Measurements from ENCODE around the gene PELI3. TPM values are rescaled to one million over a fixed set of nuclear protein-coding genes. Genes with fewer than 3 reads are reported as not detected.
"Not testable (repeated sequence)": the region's sequence is repeated elsewhere in the genome, so short reads cannot be mapped to it uniquely, and the experiment has no call there.

PELI3 gene, protein sequence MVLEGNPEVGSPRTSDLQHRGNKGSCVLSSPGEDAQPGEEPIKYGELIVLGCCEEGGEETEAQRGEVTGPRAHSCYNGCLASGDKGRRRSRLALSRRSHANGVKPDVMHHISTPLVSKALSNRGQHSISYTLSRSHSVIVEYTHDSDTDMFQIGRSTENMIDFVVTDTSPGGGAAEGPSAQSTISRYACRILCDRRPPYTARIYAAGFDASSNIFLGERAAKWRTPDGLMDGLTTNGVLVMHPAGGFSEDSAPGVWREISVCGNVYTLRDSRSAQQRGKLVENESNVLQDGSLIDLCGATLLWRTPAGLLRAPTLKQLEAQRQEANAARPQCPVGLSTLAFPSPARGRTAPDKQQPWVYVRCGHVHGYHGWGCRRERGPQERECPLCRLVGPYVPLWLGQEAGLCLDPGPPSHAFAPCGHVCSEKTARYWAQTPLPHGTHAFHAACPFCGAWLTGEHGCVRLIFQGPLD
- total RNA-seq: 10 to 100 TPM; 12.4 to 13.0 TPM
- long read RNA-seq, donor 1, partial matches to known transcripts: 0 of 14 reads
- long read RNA-seq, donor 1, other reads (novel, unspliced or antisense): 7 of 14 reads
- long read RNA-seq, donor 2, partial matches to known transcripts: 30 of 30 reads
- long read RNA-seq, donor 2, other reads (novel, unspliced or antisense): 0 of 30 reads

DNA sequence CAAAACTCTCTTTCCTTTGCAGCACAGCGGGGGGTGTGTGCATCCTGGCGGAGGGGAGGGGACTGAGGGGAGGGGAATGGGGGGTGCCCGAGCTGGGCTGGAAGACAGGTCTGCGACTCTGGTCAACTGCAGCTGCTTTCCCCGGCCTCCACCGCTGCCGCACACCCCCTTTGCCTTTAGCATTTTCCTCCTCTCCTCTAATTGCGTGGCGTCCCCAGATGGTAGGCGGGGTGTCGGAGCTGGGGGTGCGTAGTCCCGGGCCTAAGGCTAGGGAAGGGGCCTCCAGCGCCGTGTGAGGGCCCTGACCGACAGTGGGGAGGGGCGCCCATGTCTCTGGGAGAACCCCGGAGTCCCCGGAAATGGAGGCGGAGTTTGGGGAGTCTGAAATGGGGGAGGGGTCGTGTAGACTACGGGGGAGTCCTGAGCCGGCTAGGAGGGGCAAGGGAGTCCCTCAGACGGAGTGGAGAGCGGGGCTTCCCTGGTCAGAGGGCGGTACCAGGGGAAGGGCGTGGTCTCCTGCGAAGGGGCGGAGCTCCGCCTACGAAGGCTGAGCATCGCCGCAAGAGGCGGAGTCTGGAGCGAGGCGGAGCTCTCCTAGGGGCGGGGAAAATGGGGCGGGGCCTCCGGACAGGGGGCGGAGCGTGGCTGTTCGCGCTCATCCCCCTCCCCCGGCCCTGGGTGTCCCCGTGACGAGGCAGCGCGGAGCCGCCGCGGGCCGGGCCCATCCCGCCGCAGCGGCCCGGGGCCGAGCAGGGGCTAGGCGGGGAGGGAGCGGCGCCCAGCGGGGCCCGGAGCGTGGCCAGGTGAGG is at the start of gene PELI3:
Gene PELI3, plus strand, starts transcription at position 681 of the 809 bp plus-strand sequence. CDS start 1,224 bp downstream, outside the sequence.
- intact Hi-C loops (cut with DNase I): loop anchor here in 1 of 2 donors (5.0 kb wide), 1 partner anchor 644 kb away; no protein-coding TSS in a partner anchor
- DNase-seq (ENCODE audit: low spot score): peak; percentile 97

DNA sequence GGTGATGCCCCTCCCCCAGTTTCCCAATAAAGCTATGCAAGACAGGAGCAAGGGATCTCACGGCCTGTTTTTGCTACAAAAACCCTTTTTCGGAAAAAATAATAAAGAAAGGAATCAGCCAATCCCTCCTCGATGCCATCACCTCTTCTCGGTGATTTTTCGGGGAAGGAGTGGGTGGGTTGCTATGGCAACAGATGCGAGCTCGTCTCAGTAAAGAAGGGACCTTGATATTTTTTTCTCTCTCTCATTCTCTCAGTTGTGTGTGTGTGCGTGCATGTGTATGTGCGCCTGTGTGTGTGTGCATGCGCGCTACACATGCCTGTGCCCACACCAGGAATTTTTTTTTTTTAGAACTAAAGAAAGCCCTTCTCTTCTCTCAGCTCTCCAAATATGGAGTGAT is 49.7 kb upstream of the PELI3 start:
- DNase-seq (ENCODE audit: low spot score): no peak
- intact Hi-C loops (cut with DNase I): no loop called here

DNA sequence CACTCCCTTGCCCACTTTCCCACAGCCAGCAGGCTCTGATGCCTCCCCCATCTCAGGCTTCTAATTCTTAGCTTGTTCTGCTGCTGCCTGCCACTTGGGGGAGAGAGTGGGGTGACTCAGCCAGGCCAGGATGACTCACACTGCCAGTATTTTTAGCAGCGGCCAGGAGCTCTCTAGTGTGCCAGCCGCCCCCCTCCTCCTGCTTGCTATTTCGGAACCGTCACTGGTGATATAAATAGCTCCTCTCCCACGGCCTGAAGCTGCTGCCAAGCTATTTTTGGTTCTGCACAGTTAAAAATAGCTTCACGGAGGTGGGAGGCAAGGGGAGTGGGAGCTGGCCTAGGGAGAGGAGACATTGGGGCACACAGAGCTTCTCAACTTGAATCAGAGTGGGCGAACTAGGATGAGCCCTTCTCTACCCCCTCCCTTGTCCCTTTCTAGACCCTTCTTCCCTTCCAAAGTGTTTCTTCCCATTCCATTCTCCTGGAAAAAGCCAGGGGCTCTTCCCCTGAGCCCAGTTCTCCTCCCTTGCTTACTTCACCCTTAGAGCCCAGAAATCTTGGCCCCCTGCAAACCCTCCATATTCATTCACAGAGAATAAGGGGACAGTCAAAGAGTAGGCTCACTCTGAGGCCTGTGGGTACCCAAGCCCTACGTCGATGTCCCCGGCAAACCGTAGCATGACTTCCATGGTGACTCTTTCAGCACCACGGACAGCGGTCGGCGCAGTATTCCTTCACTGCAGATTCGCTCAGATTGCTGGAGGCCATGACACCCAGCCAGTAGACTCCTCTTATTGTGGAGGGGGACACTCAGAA is 48.3 kb upstream of the PELI3 start:
- intact Hi-C loops (cut with DNase I): no loop called here
- peak; percentile 91 for DNase-seq (ENCODE audit: low spot score)

DNA sequence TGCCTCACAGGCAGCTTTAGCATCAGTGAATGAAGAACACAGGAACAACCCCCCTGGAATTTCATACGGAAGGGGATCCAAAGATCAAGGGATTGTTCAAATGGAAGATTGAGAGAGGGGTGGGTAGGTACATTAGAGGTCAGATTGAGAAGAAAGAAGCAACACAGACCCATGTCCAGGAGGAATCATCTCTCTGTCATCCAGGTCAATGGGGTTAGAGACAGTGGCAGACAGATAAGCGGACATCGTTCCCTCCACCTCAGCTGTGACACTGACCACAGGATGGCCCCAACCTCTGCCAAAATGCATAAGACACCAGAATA is 47.8 kb upstream of the PELI3 start:
- no peak for DNase-seq (ENCODE audit: low spot score)
- intact Hi-C loops (cut with DNase I): no loop called here

DNA sequence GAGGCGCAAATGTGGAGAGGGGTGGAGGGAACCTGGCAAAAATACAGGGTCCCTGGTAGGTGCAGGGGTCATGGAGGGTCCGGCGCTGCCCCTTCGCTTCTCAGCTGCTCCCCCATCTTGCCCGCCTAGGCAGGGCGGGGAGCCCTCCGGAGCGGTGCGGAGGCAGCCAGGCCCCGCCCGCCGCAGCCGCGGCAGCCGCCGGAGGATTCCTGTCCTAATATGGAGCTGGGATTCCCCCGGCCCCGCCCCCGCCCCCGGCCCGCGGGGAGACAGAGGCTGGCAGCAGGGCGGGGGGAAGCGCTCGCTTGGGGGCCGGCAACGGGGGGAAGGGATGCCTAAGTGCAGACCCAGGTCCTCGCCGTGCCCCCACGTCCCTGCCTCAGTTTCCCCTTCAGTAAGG is 46.9 kb upstream of the PELI3 start:
- DNase-seq (ENCODE audit: low spot score): no peak
- intact Hi-C loops (cut with DNase I): no loop called here

DNA sequence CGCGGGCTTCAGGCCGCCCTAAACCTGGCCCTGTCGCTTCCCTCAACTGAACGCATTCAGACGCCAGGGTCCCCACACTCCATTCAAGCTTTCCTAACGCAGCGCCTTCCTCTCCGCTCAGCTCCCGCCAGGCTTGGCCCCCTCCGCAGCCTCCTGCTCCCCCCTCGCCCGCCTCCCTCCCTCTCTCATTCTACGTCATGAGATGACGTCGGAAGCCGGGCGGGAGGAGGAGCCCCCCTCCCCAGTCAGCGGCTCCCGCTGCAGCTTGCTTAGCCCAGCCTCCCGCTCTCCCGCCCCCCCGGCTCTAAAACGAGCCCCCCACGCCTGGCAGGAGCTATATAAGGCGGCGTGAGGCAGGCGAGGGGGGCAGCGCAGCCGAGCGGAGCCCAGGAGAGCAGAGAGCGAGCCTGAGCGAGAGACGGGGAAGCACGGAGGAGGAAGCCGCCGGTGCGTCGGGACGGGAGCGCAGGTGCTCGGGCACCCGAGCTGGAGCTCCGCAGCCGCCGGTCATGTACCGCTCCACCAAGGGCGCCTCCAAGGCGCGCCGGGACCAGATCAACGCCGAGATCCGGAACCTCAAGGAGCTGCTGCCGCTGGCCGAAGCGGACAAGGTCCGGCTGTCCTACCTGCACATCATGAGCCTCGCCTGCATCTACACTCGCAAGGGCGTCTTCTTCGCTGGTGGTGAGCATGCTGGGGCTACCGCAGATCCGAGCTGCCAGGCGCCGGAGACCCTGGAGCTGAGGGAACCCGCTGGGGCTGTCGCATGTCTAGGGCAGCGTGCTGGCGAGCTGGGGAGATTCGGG is 45.8 kb upstream of the PELI3 start, which contains the start of gene NPAS4:
Gene NPAS4, plus strand, starts transcription at position 365 of the 806 bp plus-strand sequence. Its CDS starts 145 bp downstream, at position 510.
- intact Hi-C loops (cut with DNase I): no loop called here
- DNase-seq (ENCODE audit: low spot score): no peak

DNA sequence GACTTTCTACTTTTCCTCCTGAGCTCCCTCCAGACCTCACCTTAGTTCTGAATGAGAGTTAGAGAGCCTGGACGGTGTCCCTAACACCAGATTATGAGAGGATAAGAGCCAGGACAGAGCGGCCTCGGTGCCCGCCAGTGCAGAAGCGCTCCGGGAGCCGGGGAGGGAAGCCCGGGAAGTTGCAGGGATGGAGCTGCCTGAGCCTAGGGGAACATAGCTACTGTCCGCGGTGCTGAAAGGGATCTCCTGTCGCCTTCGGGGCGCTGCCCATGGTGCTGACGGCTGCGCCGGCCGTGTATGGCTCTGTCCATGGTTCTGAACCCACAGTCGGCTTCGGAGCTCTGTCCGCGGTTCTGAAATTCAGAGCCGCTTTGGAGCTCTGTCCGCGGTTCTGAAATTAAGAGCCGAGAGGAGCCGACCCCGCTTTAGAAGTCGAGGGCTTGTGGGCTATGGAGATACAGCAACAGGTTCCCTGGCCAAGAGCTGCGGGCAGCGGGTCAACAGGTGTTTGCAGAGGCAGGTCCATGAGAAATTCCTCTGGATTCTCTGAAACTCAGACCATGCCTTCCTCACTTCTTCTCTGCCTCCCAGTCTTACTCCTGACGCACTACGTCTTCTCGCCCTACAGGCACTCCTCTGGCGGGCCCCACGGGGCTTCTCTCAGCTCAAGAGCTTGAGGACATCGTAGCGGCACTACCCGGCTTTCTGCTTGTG is 45.1 kb upstream of the PELI3 start:
- intact Hi-C loops (cut with DNase I): no loop called here
- peak; percentile 96 for DNase-seq (ENCODE audit: low spot score)

DNA sequence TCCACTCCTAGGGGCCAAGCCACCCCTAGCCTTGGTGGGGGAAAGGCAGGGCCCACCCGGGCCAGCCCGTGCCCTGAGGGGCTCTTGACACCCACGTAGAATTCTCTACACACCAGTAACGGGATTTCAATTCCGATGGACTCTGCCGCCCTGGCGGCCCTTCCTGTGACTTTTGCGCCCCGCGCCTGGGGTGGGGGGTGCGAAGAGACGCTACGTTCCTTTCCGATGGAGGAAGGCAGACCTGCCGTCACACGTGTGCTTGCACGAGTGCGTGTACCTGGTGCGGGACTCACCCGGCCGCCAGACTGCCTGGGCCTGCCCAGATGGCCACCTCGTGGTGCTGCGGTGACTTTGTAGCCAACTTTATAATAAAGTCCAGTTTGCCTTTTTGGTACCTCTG is 40.4 kb upstream of the PELI3 start:
- intact Hi-C loops (cut with DNase I): no loop called here
- DNase-seq (ENCODE audit: low spot score): no peak

DNA sequence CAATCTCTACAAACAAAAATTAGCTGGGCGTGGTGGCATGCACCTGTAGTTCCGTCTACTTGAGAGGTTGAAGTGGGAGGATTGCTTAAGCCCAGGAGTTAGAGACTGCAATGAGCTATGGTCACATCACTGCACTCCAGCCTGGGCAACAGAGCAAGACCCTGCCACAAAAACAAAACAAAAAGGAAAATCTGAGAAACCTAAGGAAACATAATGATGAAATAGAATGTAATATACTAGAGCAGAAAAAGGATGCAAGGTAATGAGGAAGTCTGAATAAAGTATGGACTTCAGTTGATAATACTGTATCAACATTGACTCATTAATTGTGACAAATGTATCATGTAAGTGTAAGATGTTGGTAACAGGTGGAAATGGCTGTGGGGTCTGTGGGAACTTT is 37.8 kb upstream of the PELI3 start:
- no peak for DNase-seq (ENCODE audit: low spot score)
- intact Hi-C loops (cut with DNase I): loop anchor here in 1 of 2 donors (2.0 kb wide), 1 partner anchor 20 kb away; no protein-coding TSS in a partner anchor

DNA sequence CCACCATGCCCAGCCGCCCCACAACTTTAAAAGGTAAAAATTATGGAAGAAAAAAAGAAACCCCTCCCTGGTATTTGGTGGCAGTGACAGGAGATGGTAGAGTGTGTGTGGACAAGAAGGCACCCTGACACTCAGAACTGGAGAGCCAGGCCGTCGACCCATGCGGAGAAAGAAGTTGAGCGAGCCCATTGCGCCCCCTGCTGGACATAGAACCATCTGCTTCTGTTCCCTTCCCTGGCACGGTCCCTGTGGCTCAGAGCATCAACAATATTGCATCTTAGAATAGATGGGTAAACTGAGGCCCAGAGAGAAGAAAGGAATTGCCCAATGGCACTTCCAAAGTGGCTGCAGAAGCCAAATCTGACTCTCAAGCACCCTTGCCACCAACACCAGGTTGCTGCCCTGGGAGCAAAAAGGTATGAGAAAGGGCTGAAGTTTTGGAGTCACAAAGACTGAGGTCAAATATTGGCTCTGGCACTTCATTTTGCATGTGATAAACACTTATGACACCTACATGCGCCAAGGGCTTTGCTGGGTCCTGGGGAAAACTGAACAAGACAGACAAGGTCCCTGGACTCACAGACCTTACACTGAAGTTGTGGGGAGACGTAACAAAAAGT is 36.6 kb upstream of the PELI3 start:
- peak; percentile 93 for DNase-seq (ENCODE audit: low spot score)
- intact Hi-C loops (cut with DNase I): loop anchor here (1.0 to 2.0 kb wide), 2 partner anchors 21 to 23 kb away; no protein-coding TSS in a partner anchor

DNA sequence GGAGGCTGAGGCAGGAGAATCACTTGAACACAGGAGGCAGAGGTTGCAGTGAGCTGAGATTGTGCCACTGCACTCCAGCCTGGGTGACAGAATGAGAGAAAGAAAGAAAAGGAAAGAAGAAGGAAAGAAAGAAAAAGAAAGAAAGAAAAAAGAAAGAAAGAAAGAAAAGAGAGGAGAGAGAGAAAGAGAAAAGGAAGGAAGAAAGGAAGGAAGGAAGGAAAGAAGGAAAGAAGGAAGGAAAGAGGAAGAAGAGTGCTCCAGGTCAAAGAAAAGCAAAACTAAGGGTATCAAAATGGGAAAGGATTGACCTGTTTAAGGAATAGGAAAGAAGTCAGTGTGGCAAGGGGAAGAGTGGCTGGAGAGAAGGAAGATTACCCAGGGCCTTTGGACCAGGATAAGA is 35.4 kb upstream of the PELI3 start:
- DNase-seq (ENCODE audit: low spot score); intact Hi-C loops (cut with DNase I): not testable (repeated sequence)

DNA sequence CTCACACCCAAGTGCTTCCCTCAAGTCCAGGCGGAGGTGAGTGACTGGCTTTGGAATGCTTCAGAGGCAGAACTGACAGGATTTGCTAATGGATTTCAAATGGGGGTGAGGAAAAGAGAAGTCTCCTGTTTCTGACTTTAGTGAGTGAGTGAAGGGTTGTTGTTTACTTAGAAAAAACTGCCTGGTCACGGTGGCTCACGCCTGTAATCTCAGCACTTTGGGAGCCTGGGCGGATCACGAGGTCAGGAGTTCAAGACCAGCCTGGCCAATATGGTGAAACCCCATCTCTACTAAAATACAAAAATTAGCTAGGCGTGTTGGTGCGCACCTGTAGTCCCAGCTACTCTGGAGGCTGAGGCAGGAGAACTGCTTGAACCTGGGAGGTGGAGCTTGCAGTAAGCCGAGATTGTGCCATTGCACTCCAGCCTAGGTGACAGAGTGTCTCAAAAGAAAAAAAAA is 34.8 kb upstream of the PELI3 start:
- intact Hi-C loops (cut with DNase I); DNase-seq (ENCODE audit: low spot score): not testable (repeated sequence)

DNA sequence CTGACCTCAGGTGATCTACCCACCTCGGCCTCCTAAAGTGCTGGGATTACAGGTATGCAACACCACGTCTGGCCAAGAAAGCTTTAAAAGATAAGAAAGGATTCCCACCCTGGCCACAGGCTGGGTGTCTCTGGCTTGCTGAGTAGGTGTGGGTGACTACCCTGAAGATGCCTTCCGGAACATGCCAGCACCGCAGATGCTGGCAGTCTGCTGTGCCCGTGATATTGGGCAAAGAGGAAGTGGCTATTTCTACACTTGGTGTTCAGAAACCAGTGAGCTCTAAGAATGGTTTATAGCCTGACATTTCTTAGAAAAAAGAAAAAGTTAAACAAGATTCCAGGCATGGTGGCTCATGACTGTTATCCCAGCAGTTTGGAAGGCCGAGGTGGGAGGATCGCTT is 34.1 kb upstream of the PELI3 start:
- DNase-seq (ENCODE audit: low spot score): no peak
- intact Hi-C loops (cut with DNase I): no loop called here

DNA sequence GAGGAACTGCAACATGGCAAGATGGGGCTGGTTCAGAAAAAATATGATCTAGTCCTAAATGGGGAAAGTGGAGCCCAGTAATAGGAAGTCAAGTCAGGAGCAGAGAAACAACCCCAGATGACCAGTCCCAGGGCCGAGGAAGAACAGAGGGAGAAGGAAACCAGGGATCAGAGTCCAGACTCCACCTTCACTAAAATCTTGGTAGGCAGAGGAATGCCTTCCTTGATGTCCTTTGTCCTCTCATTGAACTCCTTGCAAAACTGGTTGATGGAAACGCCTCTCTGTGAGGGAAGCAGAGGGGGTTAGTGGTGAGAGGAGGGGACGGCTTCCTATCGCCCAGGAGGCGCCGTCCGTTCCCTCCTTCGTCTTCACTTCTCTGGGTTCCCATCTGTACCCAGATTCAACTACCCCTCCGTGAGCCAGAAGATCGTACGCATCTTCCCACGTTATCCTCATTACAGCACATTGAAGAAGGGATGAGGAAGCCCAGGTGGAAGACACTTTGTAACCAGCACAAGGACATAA is 28.7 kb upstream of the PELI3 start:
- no peak for DNase-seq (ENCODE audit: low spot score)
- intact Hi-C loops (cut with DNase I): no loop called here

DNA sequence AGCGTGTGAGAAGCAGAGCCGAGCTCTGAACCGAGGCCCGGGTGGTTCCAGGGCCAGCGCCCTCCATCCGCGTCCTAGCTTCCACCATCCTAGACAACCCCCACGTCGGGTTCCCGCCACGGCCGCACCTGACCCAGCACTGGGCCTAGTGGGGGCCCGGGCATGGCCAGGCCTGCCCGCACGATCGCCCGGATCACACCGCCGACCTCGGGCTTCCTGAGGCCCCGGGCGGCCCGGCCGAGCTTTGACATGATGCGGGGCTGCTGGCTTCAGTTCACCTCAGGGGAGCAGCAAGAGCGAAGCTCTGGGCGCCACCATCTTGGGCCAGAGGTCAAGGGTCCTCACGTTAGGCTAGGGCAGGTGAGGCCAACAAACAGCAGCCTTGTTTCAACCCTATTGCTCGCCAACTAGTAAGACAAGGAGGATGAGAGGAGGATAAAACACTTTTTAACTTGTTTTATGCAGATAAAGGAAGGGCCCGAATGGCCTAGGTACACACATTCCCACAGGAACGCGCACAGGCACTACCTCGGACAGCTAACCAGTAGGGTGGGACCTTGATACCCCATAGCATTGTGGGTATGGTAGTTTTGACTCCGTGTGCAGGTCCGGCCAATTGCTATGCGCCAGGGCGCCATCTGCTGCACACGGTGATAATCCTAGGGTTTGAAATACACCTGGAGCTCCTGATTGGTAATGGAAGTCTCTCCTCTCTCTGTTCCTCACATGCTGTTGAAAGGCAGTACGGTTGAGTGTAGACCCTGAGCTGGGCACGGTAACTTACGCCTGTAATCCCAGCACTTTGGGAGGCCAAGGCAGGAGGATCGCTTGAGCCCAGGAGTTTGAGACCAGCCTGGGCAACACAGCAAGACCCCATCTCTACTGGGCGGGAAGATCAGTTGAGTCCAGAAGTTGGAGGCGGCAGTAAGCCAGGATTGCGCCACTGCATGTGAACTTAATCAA is 27.9 kb upstream of the PELI3 start, which contains the start of gene MRPL11:
Gene MRPL11, minus strand, starts transcription at position 345 of the 963 bp plus-strand sequence. Its CDS starts 94 bp downstream, at position 251.
- intact Hi-C loops (cut with DNase I): no loop called here
- peak; percentile 95 for DNase-seq (ENCODE audit: low spot score)

All from posterior vena cava (tissue), 2 donors.